Measurements from ENCODE around the gene SAMMSON.

The SAMMSON gene

GRCh38 chr3:69972672-69973071 lies 26.9 kb upstream of the SAMMSON start:
- peaks cover 7% of the 10 kb centered on the region; the same call in 1 of the 2 replicates for H3K9me3 ChIP-seq (ENCODE audit: insufficient read depth, low read length)
- no peaks in the 10 kb centered on the region for H3K27me3 ChIP-seq (ENCODE audit: insufficient read depth, insufficient read length)
- no peak overlapping the region for H3K9ac ChIP-seq (ENCODE audit: insufficient read length, low read depth)
- TF ChIP-seq ZNF274 (IDR thresholded peaks at IDR 0.05; ENCODE audit: low read depth, low read length) (no peak), SUZ12 (IDR thresholded peaks at IDR 0.05; ENCODE audit: extremely low read depth, insufficient read depth, insufficient read length) (no peak), YY1 (IDR thresholded peaks at IDR 0.05; ENCODE audit: insufficient read depth, insufficient read length) (no peak)
- no peaks in the 10 kb centered on the region for H3K36me3 ChIP-seq (ENCODE audit: insufficient read depth, insufficient read length, low read length)
- H3K4me3 ChIP-seq (ENCODE audit: insufficient read length, low read depth), result no peak overlapping the region
- H3K4me1 ChIP-seq (ENCODE audit: insufficient read depth, insufficient read length), result no peaks in the 10 kb centered on the region
- DNase-seq (ENCODE audit: low read depth, low spot score), result no peak

- DNase-seq (ENCODE audit: low read depth, low spot score), result no peak
- Histone ChIP-seq H3K9me3 (ENCODE audit: insufficient read depth, low read length) (peaks cover 26% of the 10 kb centered on the region; the same call in 1 of the 2 replicates), H3K4me3 (ENCODE audit: insufficient read length, low read depth) (no peak overlapping the region), H3K9ac (ENCODE audit: insufficient read length, low read depth) (no peak overlapping the region), H3K27me3 (ENCODE audit: insufficient read depth, insufficient read length) (peaks cover 11% of the 10 kb centered on the region), H3K4me1 (ENCODE audit: insufficient read depth, insufficient read length) (no peaks in the 10 kb centered on the region), H3K36me3 (ENCODE audit: insufficient read depth, insufficient read length, low read length) (no peaks in the 10 kb centered on the region)
- no peak for TF ChIP-seq ZNF274 (IDR thresholded peaks at IDR 0.05; ENCODE audit: low read depth, low read length)
- TF ChIP-seq SUZ12 (IDR thresholded peaks at IDR 0.05; ENCODE audit: extremely low read depth, insufficient read depth, insufficient read length), result no peak
- no peak for TF ChIP-seq YY1 (IDR thresholded peaks at IDR 0.05; ENCODE audit: insufficient read depth, insufficient read length)
Observed at GRCh38 chr3:69976021-69976420, 23.5 kb upstream of the SAMMSON start.

GRCh38 chr3:69983546-69984265 lies 15.8 kb upstream of the SAMMSON start:
- no peak for TF ChIP-seq SUZ12 (IDR thresholded peaks at IDR 0.05; ENCODE audit: extremely low read depth, insufficient read depth, insufficient read length)
- no peaks in the 10 kb centered on the region for H3K4me1 ChIP-seq (ENCODE audit: insufficient read depth, insufficient read length)
- H3K9me3 ChIP-seq (ENCODE audit: insufficient read depth, low read length), result peaks cover 9% of the 10 kb centered on the region; the same call in 1 of the 2 replicates
- H3K4me3 ChIP-seq (ENCODE audit: insufficient read length, low read depth), result no peak overlapping the region
- H3K36me3 ChIP-seq (ENCODE audit: insufficient read depth, insufficient read length, low read length), result no peaks in the 10 kb centered on the region
- peaks cover 50% of the 10 kb centered on the region for H3K27me3 ChIP-seq (ENCODE audit: insufficient read depth, insufficient read length)
- no peak for DNase-seq (ENCODE audit: low read depth, low spot score)
- H3K9ac ChIP-seq (ENCODE audit: insufficient read length, low read depth), result no peak overlapping the region

GRCh38 chr3:69985266-69985665 lies 14.3 kb upstream of the SAMMSON start:
- no peaks in the 10 kb centered on the region for H3K36me3 ChIP-seq (ENCODE audit: insufficient read depth, insufficient read length, low read length)
- no peaks in the 10 kb centered on the region; the same call in 1 of the 2 replicates for H3K9me3 ChIP-seq (ENCODE audit: insufficient read depth, low read length)
- TF ChIP-seq ZNF274 (IDR thresholded peaks at IDR 0.05; ENCODE audit: low read depth, low read length), result no peak
- no peak overlapping the region for H3K4me3 ChIP-seq (ENCODE audit: insufficient read length, low read depth)
- no peaks in the 10 kb centered on the region for H3K4me1 ChIP-seq (ENCODE audit: insufficient read depth, insufficient read length)
- H3K9ac ChIP-seq (ENCODE audit: insufficient read length, low read depth), result no peak overlapping the region
- no peak for DNase-seq (ENCODE audit: low read depth, low spot score)
- H3K27me3 ChIP-seq (ENCODE audit: insufficient read depth, insufficient read length), result peaks cover 47% of the 10 kb centered on the region

- no peaks in the 10 kb centered on the region for H3K4me1 ChIP-seq (ENCODE audit: insufficient read depth, insufficient read length)
- H3K9me3 ChIP-seq (ENCODE audit: insufficient read depth, low read length), result no peaks in the 10 kb centered on the region; the same call in 1 of the 2 replicates
- no peak overlapping the region for H3K4me3 ChIP-seq (ENCODE audit: insufficient read length, low read depth)
- no peak overlapping the region for H3K9ac ChIP-seq (ENCODE audit: insufficient read length, low read depth)
- H3K27me3 ChIP-seq (ENCODE audit: insufficient read depth, insufficient read length), result peaks cover 36% of the 10 kb centered on the region
- no peak for DNase-seq (ENCODE audit: low read depth, low spot score)
- H3K36me3 ChIP-seq (ENCODE audit: insufficient read depth, insufficient read length, low read length), result no peaks in the 10 kb centered on the region
- no peak for TF ChIP-seq YY1 (IDR thresholded peaks at IDR 0.05; ENCODE audit: insufficient read depth, insufficient read length)
- no peak for TF ChIP-seq SUZ12 (IDR thresholded peaks at IDR 0.05; ENCODE audit: extremely low read depth, insufficient read depth, insufficient read length)
- no peak for TF ChIP-seq ZNF274 (IDR thresholded peaks at IDR 0.05; ENCODE audit: low read depth, low read length)
Observed at GRCh38 chr3:69986419-69986818, 13.1 kb upstream of the SAMMSON start.

GRCh38 chr3:69987833-69988232 lies 11.7 kb upstream of the SAMMSON start:
- Histone ChIP-seq H3K9me3 (ENCODE audit: insufficient read depth, low read length) (no peaks in the 10 kb centered on the region), H3K36me3 (ENCODE audit: insufficient read depth, insufficient read length, low read length) (no peaks in the 10 kb centered on the region), H3K4me1 (ENCODE audit: insufficient read depth, insufficient read length) (no peaks in the 10 kb centered on the region), H3K9ac (ENCODE audit: insufficient read length, low read depth) (no peak overlapping the region), H3K27me3 (ENCODE audit: insufficient read depth, insufficient read length) (peaks cover 24% of the 10 kb centered on the region), H3K4me3 (ENCODE audit: insufficient read length, low read depth) (no peak overlapping the region)
- DNase-seq (ENCODE audit: low read depth, low spot score), result no peak
- TF ChIP-seq ZNF274 (IDR thresholded peaks at IDR 0.05; ENCODE audit: low read depth, low read length) (no peak), YY1 (IDR thresholded peaks at IDR 0.05; ENCODE audit: insufficient read depth, insufficient read length) (no peak), SUZ12 (IDR thresholded peaks at IDR 0.05; ENCODE audit: extremely low read depth, insufficient read depth, insufficient read length) (no peak)

- DNase-seq (ENCODE audit: low read depth, low spot score), result no peak
- Histone ChIP-seq H3K9me3 (ENCODE audit: insufficient read depth, low read length) (no peaks in the 10 kb centered on the region), H3K4me1 (ENCODE audit: insufficient read depth, insufficient read length) (no peaks in the 10 kb centered on the region), H3K36me3 (ENCODE audit: insufficient read depth, insufficient read length, low read length) (no peaks in the 10 kb centered on the region), H3K4me3 (ENCODE audit: insufficient read length, low read depth) (no peak overlapping the region), H3K27me3 (ENCODE audit: insufficient read depth, insufficient read length) (no peaks in the 10 kb centered on the region), H3K9ac (ENCODE audit: insufficient read length, low read depth) (no peak overlapping the region)
- TF ChIP-seq SUZ12 (IDR thresholded peaks at IDR 0.05; ENCODE audit: extremely low read depth, insufficient read depth, insufficient read length), result no peak
- no peak for TF ChIP-seq YY1 (IDR thresholded peaks at IDR 0.05; ENCODE audit: insufficient read depth, insufficient read length)
- TF ChIP-seq ZNF274 (IDR thresholded peaks at IDR 0.05; ENCODE audit: low read depth, low read length), result no peak
Observed at GRCh38 chr3:69993757-69994156, 5.8 kb upstream of the SAMMSON start.
